ENCODE data around the gene FIG4.
"Not testable (repeated sequence)": the region's sequence is repeated elsewhere in the genome, so short reads cannot be mapped to it uniquely, and the experiment has no call there.

Gene FIG4

DNA sequence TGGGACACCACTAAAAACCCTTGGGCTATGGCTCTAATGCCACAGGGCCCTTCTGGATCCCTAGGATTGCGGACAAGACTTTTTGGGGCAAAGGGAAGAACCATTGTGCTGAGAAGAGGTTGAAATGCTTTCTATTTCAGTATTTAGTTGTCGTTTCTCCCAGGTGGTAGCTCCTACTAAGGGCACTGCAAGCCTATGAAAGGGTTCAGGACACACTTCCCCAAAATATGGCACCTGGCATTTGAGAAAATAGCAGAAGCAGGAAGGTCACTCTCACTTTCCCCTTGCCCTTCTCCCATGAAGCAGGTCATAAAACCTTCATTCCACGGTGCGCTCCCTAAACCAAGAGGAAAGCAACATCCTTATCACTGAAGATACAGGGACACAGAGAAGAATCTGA, 161.6 kb downstream of the FIG4 start:
- DNase-seq (ENCODE audit: low read depth in 2 of 2, low spot score in 1 of 2): no peak

DNA sequence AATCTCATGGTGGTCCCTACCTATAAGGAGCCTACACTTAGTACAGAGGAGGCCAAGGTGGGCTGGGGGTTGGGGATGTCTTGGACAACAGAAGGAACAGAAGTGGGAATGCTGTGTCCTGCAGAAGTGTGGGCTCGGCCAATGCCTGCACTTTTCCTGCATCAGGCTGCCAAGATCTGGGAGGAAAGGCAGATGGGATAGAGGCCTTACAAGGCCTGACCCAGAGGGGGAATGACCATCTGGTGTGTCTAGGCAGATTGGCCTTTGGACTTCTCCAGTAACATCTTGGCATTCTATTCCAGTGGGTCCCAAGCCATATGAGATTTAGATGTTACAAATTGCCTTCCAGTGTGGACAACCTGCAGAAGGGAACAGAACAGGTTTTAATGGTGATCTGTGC, 162.3 kb downstream of the FIG4 start:
- DNase-seq (ENCODE audit: low read depth in 2 of 2, low spot score in 1 of 2): no peak

DNA sequence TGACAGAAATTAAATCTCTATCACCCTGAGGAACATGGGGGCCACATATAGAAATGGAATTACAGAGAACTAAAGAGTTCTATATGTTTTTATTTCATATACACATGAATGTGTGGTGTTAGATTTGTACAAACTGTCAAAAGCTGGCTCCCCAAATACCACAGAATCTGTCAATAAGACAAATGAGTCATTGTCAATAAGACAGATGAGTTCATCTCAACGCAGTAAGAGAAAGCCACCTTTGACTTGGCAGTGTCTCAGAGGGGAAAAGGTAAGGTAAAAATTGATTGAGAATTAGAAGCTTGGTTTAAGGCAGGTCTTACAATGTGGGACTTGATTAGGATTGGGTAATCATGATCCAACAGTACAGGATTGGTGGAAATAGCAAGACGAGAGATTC, 162.9 kb downstream of the FIG4 start:
- DNase-seq (ENCODE audit: low read depth in 2 of 2, low spot score in 1 of 2): no peak

DNA sequence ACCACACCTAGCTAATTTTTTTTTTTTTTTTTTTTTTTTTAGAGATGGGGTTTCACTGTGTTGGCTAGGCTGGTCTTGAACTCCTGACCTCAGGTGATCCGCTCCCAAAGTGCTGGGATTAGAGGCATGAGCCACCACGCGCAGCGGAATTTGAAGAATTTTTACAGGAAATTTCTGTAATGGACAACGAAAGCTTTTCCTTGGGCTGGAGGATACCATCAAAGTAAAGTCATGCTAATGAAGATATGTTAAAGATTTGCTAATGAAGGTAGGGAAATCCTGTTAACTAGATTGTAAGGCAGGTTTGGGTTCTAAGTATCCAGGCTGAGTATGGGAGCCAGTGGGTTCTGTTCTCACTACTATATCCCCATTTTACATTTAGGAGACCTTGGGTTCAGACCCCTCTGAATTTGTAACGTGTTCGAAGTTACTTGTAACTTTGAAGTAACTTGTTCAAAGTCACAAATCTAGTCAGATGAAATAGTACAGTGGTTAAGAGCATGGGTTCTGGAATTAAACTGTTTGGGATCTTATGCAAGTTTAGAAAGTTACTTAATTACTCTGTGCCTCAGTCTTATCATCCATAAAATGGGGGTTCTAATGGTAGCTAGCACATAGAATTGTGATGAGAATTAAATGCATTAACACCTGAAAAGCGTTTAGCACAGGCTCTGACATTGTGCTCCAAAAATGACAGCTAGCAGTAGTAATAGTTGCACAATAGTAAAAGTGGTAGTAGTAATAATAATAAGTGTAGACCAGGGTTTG, 163.6 kb downstream of the FIG4 start:
- DNase-seq (ENCODE audit: low read depth in 2 of 2, low spot score in 1 of 2): no peak

DNA sequence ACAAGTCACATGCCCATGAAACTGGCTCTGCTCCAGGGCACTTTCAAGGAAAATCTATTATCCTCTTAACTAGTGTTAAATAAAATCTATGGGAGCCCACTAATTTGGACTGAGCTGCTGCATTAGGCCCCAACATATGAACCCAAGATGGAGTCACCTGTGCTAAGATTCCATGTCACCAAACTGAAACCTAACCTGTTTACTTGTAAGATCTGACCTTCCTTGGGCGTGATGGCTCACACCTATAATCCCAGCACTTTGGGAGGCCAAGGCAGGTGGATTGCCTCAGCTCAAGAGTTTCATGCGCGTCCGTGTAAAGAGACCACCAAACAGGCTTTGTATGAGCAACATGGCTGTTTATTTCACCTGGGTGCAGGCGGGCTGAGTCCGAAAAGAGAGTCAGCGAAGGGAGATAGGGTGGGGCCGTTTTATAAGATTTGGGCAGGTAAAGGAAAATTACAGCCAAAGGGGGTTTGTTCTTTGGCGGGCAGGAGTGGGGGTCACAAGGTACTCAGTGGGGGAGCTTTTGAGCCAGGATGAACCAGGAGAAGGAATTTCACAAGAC, 164.5 kb downstream of the FIG4 start:
- DNase-seq (ENCODE audit: low read depth in 2 of 2, low spot score in 1 of 2): not testable (repeated sequence)

DNA sequence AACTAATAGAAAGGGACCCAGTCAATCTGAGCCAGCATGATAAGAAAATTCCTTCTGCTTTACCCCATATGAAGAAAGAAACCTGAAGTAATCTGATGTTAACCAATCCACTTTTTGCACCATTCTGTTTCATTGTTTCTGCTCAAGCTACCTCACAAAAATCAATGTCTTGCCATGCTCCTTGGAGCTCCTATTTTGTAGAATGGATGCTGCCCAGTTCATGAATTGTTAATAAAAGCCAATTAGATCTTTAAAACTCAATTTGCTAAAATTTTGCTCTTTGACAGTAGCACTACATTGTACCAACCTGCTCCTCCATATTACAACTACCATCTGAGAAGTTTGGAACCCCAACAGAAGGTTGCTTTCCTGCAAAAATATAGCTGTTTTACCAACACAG, 170.8 kb downstream of the FIG4 start:
- no peak for DNase-seq (ENCODE audit: low read depth in 2 of 2, low spot score in 1 of 2)

DNA sequence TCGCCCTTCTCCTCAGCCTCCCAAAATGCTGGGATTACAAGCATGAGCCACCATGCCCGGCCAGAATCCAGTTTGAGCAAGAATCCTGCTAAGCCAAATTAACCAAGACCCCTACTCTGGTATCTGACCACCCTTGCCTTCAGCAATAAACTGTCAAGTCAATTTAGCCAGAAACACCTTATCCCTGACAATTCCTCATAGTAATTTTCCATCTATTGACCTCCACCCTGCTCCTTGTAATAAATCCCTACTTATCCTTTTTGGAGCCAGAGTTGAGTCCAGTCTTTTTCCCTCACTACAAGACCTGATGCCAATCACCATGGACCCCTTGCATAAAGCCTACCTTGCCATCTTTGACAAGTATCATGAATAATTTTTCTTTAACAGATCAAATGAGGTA, 173.0 kb downstream of the FIG4 start:
- no peak for DNase-seq (ENCODE audit: low read depth in 2 of 2, low spot score in 1 of 2)

DNA sequence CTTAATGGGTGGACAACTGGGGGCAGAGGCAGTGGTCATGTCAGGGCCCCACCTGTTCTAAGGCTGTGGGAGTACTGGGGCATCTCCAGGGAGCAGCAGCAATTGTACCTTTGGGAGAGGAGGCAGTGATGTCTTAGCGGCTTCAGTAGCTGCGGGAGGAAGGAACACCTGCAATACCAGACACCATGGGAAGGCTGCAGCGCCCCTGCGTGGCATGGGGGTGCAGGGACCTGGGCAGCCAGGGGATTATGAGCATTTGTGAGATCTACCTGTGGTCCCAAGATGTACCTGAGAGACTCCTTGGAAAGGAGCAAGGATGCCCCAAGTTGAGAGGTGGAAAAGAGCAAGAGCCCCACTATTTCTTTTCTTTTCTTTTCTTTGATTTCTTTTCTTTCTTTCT, 174.9 kb downstream of the FIG4 start:
- DNase-seq (ENCODE audit: low read depth in 2 of 2, low spot score in 1 of 2): no peak

DNA sequence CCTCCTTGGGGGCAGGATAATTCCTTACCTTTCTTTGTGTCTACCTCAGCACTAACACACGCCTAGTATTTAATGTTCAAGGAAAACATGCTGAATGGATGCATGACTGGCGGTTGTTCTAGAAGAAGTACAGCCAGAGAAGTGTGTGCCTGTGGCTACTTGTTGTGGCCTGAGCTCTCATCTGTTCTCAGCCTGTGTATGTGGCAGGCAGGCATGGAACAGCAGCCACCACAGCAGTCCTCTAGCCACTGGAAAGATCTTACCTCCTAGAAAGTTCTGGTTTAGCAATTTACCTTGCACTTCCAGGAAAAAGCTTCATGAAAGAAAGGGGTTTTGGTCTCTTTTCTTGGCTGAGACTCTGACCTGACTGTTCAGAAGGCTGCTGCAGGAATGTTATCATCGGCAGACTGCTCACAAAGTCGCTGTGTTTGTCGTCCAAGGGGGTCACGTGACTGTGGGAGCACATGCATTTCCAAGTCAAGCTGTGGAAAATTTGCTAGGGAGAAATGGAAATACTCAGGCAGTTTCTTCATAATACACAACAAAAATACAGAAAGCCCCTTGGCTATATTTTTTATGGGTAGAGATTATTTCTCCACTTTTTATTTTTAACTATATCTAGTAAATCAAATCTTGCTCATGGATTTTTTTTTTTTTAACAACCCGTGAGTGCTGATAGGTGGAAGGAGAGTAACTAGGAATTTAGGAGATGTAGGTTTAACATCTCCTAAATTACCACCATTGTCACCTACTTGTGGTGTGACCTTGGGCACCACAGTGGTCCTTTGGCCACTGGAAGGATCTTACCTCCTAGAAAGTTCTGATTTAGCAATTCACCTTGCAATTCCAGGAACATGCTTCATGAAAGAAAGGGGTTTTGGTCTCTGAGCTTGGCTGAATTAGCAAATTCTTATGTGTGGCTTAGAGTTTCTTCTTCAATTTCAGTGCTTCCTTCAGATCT, 176.2 kb downstream of the FIG4 start:
- DNase-seq (ENCODE audit: low read depth in 2 of 2, low spot score in 1 of 2): no peak

DNA sequence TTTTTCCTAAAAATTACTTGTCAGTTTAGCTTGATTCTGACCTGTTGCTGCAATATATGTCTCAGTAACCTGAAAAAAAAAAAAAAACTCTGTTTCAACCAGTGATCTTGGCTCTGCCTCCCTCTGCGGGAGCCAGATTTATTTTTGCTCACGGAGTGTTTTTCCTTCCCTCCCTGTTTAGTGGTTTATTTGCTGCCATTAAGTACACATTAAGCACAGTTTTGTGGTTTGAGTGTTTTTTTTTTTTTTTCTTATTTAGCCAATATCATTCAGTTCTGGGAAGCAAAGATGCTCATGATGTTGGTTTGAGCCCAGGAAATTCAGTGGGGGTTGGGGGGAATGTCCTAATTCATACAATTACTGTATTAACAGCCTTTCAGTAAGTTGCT, 176.9 kb downstream of the FIG4 start:
- no peak for DNase-seq (ENCODE audit: low read depth in 2 of 2, low spot score in 1 of 2)

DNA sequence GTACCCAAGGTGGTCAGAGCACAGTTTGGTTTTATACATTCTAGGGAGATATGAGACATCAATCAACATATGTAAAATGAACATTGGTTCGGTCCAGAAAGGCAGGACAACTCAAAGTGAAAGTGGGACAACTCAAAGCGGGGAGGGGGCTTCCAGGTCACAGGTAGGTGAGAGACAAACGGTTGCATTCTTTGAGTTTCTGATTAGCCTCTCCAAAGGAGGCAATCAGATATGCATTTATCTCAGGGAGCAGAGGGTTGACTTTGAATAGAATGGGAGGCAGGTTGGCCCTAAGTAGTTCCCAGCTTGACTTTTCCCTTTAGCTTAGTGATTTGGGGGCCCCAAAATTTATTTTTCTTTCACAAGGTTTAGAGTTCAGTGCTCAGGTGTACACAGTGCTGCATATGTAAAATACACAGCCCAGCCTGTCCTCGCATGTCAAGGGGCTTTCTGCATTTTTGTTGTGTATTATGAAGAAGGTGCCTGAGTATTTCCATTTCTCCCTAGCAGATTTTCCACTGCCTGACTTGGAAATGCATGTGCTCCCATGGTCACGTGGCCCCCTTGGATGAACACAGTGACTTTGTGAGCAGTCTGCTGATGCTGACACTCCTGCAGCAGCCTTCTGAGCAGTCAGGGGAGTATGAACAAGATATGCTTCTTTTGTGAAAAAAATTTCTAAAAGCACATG, 178.4 kb downstream of the FIG4 start:
- DNase-seq (ENCODE audit: low read depth in 2 of 2, low spot score in 1 of 2): not testable (repeated sequence)

DNA sequence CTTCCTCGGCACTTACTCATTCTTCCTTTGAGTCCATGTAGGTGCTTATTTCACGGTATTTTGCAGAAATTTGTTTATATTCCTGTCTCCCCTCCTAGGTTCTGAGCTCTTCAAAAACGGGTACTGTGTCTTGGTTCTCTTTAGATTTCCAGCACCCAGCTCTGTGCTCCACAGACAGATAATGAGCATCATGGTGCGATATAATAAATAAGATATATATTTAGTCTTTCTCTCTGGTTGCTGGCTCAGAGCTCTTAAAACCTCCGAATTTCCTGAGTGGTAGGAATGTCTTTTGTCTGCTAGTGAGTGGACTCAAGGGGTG, 179.0 kb downstream of the FIG4 start:
- no peak for DNase-seq (ENCODE audit: low read depth in 2 of 2, low spot score in 1 of 2)

DNA sequence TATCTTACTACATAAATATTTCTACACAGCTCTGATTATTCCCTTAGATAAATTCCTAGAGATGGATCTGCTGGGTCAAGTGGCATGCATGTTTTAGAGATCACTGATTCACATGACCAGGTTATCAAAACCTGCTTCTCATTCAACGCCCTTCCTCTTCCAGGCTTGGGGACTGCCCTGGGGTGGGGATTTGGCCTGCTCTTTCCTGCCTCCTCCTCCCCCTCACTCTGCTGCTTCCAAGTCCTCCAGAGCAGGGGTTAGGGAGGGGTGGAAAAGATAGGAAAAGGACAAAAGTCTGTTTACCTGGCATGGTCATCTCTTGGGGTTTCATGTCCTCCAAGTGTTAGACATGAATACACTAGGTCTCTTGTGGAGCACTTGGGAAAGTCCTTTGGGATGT, 181.5 kb downstream of the FIG4 start:
- no peak for DNase-seq (ENCODE audit: low read depth in 2 of 2, low spot score in 1 of 2)

DNA sequence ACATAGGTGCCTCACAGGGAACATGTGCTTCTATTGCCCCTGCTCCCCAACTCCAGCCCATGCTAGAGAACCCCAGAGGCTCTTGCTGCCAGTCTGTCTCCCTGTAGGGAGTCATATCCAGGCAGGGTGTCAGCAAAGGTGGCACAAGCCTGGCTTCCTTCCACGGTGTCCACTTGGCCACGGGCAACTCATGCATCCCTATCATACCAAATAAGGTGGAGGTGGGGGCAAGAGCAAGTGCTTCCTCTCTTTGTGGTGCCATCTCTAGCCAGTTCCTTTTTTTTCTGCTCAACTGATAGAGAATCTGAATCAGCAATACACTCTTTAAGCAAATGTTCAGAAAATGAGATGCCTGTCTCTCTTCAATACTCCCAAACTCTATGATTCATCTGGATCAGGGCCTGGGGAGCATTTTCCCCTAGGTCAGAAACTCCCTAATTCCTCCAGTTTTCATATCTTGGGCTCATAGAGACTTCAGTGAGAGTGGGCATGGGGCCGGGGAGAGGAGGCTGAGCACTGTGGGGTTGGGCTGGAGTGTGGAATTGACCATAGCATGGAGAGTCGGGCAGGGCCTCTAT, 182.0 kb downstream of the FIG4 start:
- DNase-seq (ENCODE audit: low read depth in 2 of 2, low spot score in 1 of 2): no peak

DNA sequence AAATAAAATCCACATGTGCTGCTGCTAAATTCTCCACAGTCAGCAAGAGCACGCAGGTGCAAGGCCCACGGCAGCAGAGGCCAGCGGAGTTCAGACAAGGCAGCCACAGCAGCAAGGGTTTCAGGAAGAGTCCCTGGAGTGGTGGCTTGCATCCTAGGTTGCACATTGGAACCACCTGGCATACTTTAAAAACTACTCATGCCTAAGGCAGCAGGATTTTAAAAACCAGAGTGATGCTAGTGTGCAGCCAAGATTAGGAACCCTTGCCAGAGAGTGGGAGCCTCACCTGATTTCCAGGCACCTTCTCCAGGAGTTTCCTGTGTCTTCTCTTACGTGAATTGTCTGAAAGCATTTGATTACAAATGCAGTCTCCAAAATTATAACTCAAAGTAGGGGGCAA, 183.0 kb downstream of the FIG4 start:
- no peak for DNase-seq (ENCODE audit: low read depth in 2 of 2, low spot score in 1 of 2)

DNA sequence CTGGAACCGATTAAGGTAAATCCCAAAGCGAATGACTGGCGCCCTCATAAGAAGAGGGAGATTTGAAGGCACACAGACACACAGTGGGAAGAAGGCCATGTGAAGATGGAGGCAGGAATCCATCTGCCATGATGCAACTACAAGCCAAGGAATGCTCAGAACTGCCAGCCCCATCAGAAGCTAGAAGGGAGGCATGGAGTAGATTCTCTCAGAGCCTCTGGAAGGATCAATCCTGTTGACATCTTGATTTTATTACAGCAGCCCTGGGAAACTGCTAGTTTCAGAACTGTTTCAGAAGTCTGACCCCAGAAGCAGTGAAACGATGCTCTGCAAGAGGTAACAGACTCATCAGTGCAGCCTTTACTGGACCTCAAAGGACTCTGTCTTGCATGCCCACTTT, 183.5 kb downstream of the FIG4 start:
- no peak for DNase-seq (ENCODE audit: low read depth in 2 of 2, low spot score in 1 of 2)

Data from stimulated activated CD8-positive, alpha-beta memory T cell treated with anti-CD3 and anti-CD28 coated beads, Interleukin-4, amount 100 ng/mL, for 4 hours (primary cell).